MM.1S (cell line): ENCODE measurements around the gene ACADVL.

Source experiments
- DNase-seq: peaks from one replicate; pipeline ENCODE4 v3.0.0-alpha.2; 2015
- H2AFZ ChIP-seq: fragments of 300-600 bp; sonication (generic); 2 replicates; pipeline ENCODE4 v1.6.0; 2016; ENCODE audit warnings: antibody characterized with exemption, low read length
- H3F3A ChIP-seq: fragments of 300-600 bp; sonication (generic); 2 replicates; pipeline ENCODE4 v1.6.1; 2016; ENCODE audit warnings: mild to moderate bottlenecking, antibody characterized with exemption, low read length, moderate library complexity, mixed read lengths; ENCODE audit not compliant: insufficient read depth
- H3K27ac ChIP-seq: fragments of 300-600 bp; sonication (generic); 2 replicates; pipeline ENCODE4 v1.5.1; 2016; ENCODE audit warnings: mild to moderate bottlenecking, low read length
- H3K27me3 ChIP-seq: fragments of 300-600 bp; sonication (generic); replicated peaks from 2 replicates; pipeline ENCODE4 v1.6.0; 2016; ENCODE audit warnings: low read length; ENCODE audit not compliant: insufficient read depth
- H3K36me3 ChIP-seq: fragments of 300-600 bp; sonication (generic); replicated peaks from 2 replicates; pipeline ENCODE4 v1.6.1; 2016; ENCODE audit warnings: mild to moderate bottlenecking, low read length, mixed read lengths; ENCODE audit not compliant: insufficient read depth
- H3K4me1 ChIP-seq: fragments of 300-600 bp; sonication (generic); 2 replicates; pipeline ENCODE4 v1.6.1; 2016; ENCODE audit warnings: low read length, mixed read lengths
- H3K4me2 ChIP-seq: fragments of 300-600 bp; sonication (generic); 2 replicates; pipeline ENCODE4 v1.6.0; 2016; ENCODE audit warnings: low read depth, low read length
- H3K4me3 ChIP-seq: fragments of 300-600 bp; sonication (generic); 2 replicates; pipeline ENCODE4 v1.5.1; 2016; ENCODE audit warnings: low read length, mixed read lengths
- H3K79me2 ChIP-seq: fragments of 300-600 bp; sonication (generic); 2 replicates; pipeline ENCODE4 v1.6.1; 2016; ENCODE audit warnings: mixed run types, low read length, mixed read lengths
- H3K9ac ChIP-seq: fragments of 300-600 bp; sonication (generic); 2 replicates; pipeline ENCODE4 v1.6.1; 2016; ENCODE audit warnings: low read length, mixed read lengths
- H3K9me2 ChIP-seq: fragments of 300-600 bp; sonication (generic); replicated peaks from 2 replicates; pipeline ENCODE4 v1.6.1; 2016; ENCODE audit warnings: mild to moderate bottlenecking, low read length, mixed read lengths; ENCODE audit not compliant: insufficient read depth
- H3K9me3 ChIP-seq: fragments of 300-600 bp; sonication (generic); replicated peaks from 2 replicates; pipeline ENCODE4 v1.6.1; 2016; ENCODE audit warnings: mild to moderate bottlenecking, low read length, mixed read lengths; ENCODE audit not compliant: insufficient read depth
- H4K20me1 ChIP-seq: fragments of 300-600 bp; sonication (generic); 2 replicates; pipeline ENCODE4 v1.6.1; 2016; ENCODE audit warnings: mild to moderate bottlenecking, low read length, moderate library complexity, mixed read lengths; ENCODE audit not compliant: insufficient read depth
- CTCF ChIP-seq: fragments of 300-600 bp; sonication (generic); IDR thresholded peaks from 2 replicates; pipeline ENCODE4 v1.5.1; 2016; ENCODE audit warnings: antibody characterized with exemption, low read length, mixed read lengths
- EZH2 ChIP-seq: fragments of 300-600 bp; sonication (generic); optimal IDR thresholded peaks from 2 replicates; pipeline ENCODE3; 2017; ENCODE audit warnings: low read depth, mild to moderate bottlenecking, antibody characterized with exemption, low read length, mixed read lengths
- EZH2phosphoT487 ChIP-seq: fragments of 300-600 bp; sonication (generic); IDR thresholded peaks from 2 replicates; pipeline ENCODE4 v1.6.1; 2018; ENCODE audit warnings: antibody characterized with exemption, low read length

The ACADVL gene

GRCh38 chr17:7174603-7175326 lies 45.0 kb upstream of the ACADVL start:
- Histone ChIP-seq H3F3A (no peaks in the 10 kb centered on the region), H3K27ac (no peak overlapping the region), H3K27me3 (peaks cover 72% of the 10 kb centered on the region), H3K4me3 (no peak overlapping the region), H3K79me2 (no peaks in the 10 kb centered on the region), H4K20me1 (no peaks in the 10 kb centered on the region), H3K36me3 (no peaks in the 10 kb centered on the region), H3K9me3 (no peaks in the 10 kb centered on the region), H3K9ac (no peak overlapping the region), H3K9me2 (no peaks in the 10 kb centered on the region), H3K4me2 (no peak overlapping the region), H2AFZ (no peak overlapping the region), H3K4me1 (0 out of 2 replicates have a peak, but pooled peaks cover 2% of the 10 kb centered on the region)
- TF ChIP-seq CTCF, result no peak
- TF ChIP-seq EZH2, result no peak
- no peak for TF ChIP-seq EZH2phosphoT487
- DNase-seq, result no peak

- Histone ChIP-seq H2AFZ (no peak overlapping the region), H3K36me3 (no peaks in the 10 kb centered on the region), H3K4me1 (0 out of 2 replicates have a peak, but pooled peaks cover 2% of the 10 kb centered on the region), H3K9me3 (no peaks in the 10 kb centered on the region), H3F3A (no peaks in the 10 kb centered on the region), H3K4me2 (no peak overlapping the region), H4K20me1 (no peaks in the 10 kb centered on the region), H3K9me2 (no peaks in the 10 kb centered on the region), H3K79me2 (no peaks in the 10 kb centered on the region), H3K27me3 (peaks cover 71% of the 10 kb centered on the region), H3K27ac (no peak overlapping the region), H3K9ac (no peak overlapping the region), H3K4me3 (no peak overlapping the region)
- no peak for TF ChIP-seq CTCF
- TF ChIP-seq EZH2, result no peak
- no peak for TF ChIP-seq EZH2phosphoT487
- no peak for DNase-seq
Measured at GRCh38 chr17:7175330-7175733, 44.4 kb upstream of the ACADVL start.

- no peak overlapping the region for H3K4me2 ChIP-seq
- no peaks in the 10 kb centered on the region for H4K20me1 ChIP-seq
- no peak overlapping the region for H3K9ac ChIP-seq
- H3K9me3 ChIP-seq, result no peaks in the 10 kb centered on the region
- TF ChIP-seq EZH2phosphoT487 (no peak), CTCF (no peak), EZH2 (no peak)
- H3K27ac ChIP-seq, result no peak overlapping the region
- no peak for DNase-seq
- 0 out of 2 replicates have a peak, but pooled peaks cover 2% of the 10 kb centered on the region for H3K4me1 ChIP-seq
- H2AFZ ChIP-seq, result no peak overlapping the region
- H3K9me2 ChIP-seq, result no peaks in the 10 kb centered on the region
- no peaks in the 10 kb centered on the region for H3K79me2 ChIP-seq
- H3K4me3 ChIP-seq, result no peak overlapping the region
- no peaks in the 10 kb centered on the region for H3K36me3 ChIP-seq
- no peaks in the 10 kb centered on the region for H3F3A ChIP-seq
- H3K27me3 ChIP-seq, result peaks cover 70% of the 10 kb centered on the region
Measured at GRCh38 chr17:7176107-7176840, 43.5 kb upstream of the ACADVL start.
